H9 (cell line): ENCODE results near the gene WNT4. TPM values are rescaled to one million over a fixed set of nuclear protein-coding genes. Genes with fewer than 3 reads are reported as not detected.

ENCODE experiments used
- DNase-seq: peaks from one replicate; pipeline ENCODE4 v3.0.0-alpha.2; 2017
- H2AFZ ChIP-seq: one replicate; pipeline ENCODE4 v1.6.1; 2013; ENCODE audit warnings: mild to moderate bottlenecking, low read length, control low read depth, moderate library complexity
- H2AK5ac ChIP-seq: 2 replicates; pipeline ENCODE4 v1.6.1; 2013; ENCODE audit warnings: low read length, control low read depth, mixed read lengths; ENCODE audit not compliant: insufficient read length
- H2BK120ac ChIP-seq: one replicate; pipeline ENCODE4 v1.6.1; 2013; ENCODE audit warnings: low read depth, mild to moderate bottlenecking, low read length, control low read depth, inconsistent platforms; ENCODE audit not compliant: poor library complexity, severe bottlenecking
- H2BK12ac ChIP-seq: 2 replicates; pipeline ENCODE4 v1.6.1; 2013; ENCODE audit warnings: low read length, control low read depth, mixed read lengths, low read depth; ENCODE audit not compliant: insufficient read length
- H2BK15ac ChIP-seq: 2 replicates; pipeline ENCODE4 v1.6.1; 2013; ENCODE audit warnings: low read depth, low read length, control low read depth
- H2BK20ac ChIP-seq: one replicate; pipeline ENCODE4 v1.6.1; 2013; ENCODE audit warnings: low read depth, mild to moderate bottlenecking, low read length, control low read depth, inconsistent platforms; ENCODE audit not compliant: poor library complexity, severe bottlenecking
- H2BK5ac ChIP-seq: 2 replicates; pipeline ENCODE4 v1.6.1; 2013; ENCODE audit warnings: low read length, control low read depth, mixed read lengths; ENCODE audit not compliant: insufficient read length
- H3K14ac ChIP-seq: 2 replicates; pipeline ENCODE4 v1.6.1; 2013; ENCODE audit warnings: low read length, control low read depth; ENCODE audit not compliant: insufficient read depth
- H3K18ac ChIP-seq: 2 replicates; pipeline ENCODE4 v1.6.1; 2013; ENCODE audit warnings: low read depth, mild to moderate bottlenecking, mixed read lengths, low read length, control low read depth; ENCODE audit not compliant: insufficient read length
- H3K23ac ChIP-seq: 2 replicates; pipeline ENCODE4 v1.6.1; 2013; ENCODE audit warnings: low read length, control low read depth, mixed read lengths, low read depth; ENCODE audit not compliant: insufficient read length
- H3K23me2 ChIP-seq: 2 replicates; pipeline ENCODE4 v1.6.1; 2013; ENCODE audit warnings: low read depth, mild to moderate bottlenecking, mixed read lengths, low read length, control low read depth; ENCODE audit not compliant: insufficient read length, poor library complexity, severe bottlenecking
- H3K27ac ChIP-seq: 2 replicates; pipeline ENCODE4 v1.5.1; 2013; ENCODE audit warnings: low read length, control low read depth, mixed read lengths, low read depth; ENCODE audit not compliant: insufficient read length
- H3K27me3 ChIP-seq: 2 replicates; pipeline ENCODE4 v1.6.1; 2013; ENCODE audit warnings: low read length, control low read depth, inconsistent platforms; ENCODE audit not compliant: insufficient read depth
- H3K4ac ChIP-seq: 2 replicates; pipeline ENCODE4 v1.6.1; 2013; ENCODE audit warnings: low read depth, mild to moderate bottlenecking, control low read depth, inconsistent platforms, low read length, moderate library complexity
- H3K4me1 ChIP-seq: 2 replicates; pipeline ENCODE4 v1.6.1; 2013; ENCODE audit warnings: low read length, control low read depth, inconsistent platforms; ENCODE audit not compliant: insufficient read depth
- H3K4me2 ChIP-seq: 2 replicates; pipeline ENCODE4 v1.6.1; 2013; ENCODE audit warnings: low read length, control low read depth, mixed read lengths; ENCODE audit not compliant: insufficient read length, insufficient read depth
- H3K56ac ChIP-seq: 2 replicates; pipeline ENCODE4 v1.6.1; 2013; ENCODE audit warnings: low read depth, mild to moderate bottlenecking, mixed read lengths, low read length, control low read depth; ENCODE audit not compliant: insufficient read length
- H3K79me1 ChIP-seq: 2 replicates; pipeline ENCODE4 v1.6.1; 2013; ENCODE audit warnings: low read depth, mild to moderate bottlenecking, moderate library complexity, low read length, control low read depth, inconsistent platforms; ENCODE audit not compliant: insufficient read depth, poor library complexity, severe bottlenecking
- H3K79me2 ChIP-seq: 2 replicates; pipeline ENCODE4 v1.6.1; 2013; ENCODE audit warnings: low read length, control low read depth, inconsistent platforms; ENCODE audit not compliant: insufficient read depth
- H3K9ac ChIP-seq: 2 replicates; pipeline ENCODE4 v1.6.1; 2013; ENCODE audit warnings: low read length, control low read depth, mixed read lengths; ENCODE audit not compliant: insufficient read length; ENCODE audit errors: extremely low read depth
- H3K9me3 ChIP-seq: one replicate; pipeline ENCODE4 v1.6.1; 2013; ENCODE audit warnings: low read depth, low read length, inconsistent platforms; ENCODE audit not compliant: control insufficient read depth
- H3T11ph ChIP-seq: one replicate; pipeline ENCODE4 v1.6.1; 2013; ENCODE audit warnings: mild to moderate bottlenecking, low read length, control low read depth, inconsistent platforms
- H4K20me1 ChIP-seq: one replicate; pipeline ENCODE4 v1.6.1; 2013; ENCODE audit not compliant: control insufficient read depth, insufficient read length, insufficient read depth
- H4K5ac ChIP-seq: 2 replicates; pipeline ENCODE4 v1.6.1; 2013; ENCODE audit warnings: low read depth, mild to moderate bottlenecking, mixed read lengths, low read length, control low read depth; ENCODE audit not compliant: insufficient read length
- H4K8ac ChIP-seq: replicated peaks from 2 replicates; pipeline ENCODE4 v1.6.1; 2013; ENCODE audit warnings: low read length, control low read depth, mixed read lengths, low read depth; ENCODE audit not compliant: insufficient read length
- H4K91ac ChIP-seq: 2 replicates; pipeline ENCODE4 v1.6.1; 2013; ENCODE audit warnings: low read depth, mild to moderate bottlenecking, moderate library complexity, mixed read lengths, low read length, control low read depth; ENCODE audit not compliant: insufficient read length
- H3K27ac Mint-ChIP-seq, 3 experiments: 2 replicates in 2 of 3; 3 replicates in 1 of 3; pipeline ENCODE4 v1.8.0; 2020 to 2021; ENCODE audit warnings: mixed read lengths in 3 of 3, mild to moderate bottlenecking in 1 of 3, moderate library complexity in 1 of 3
- H3K27me3 Mint-ChIP-seq: 2 replicates; pipeline ENCODE4 v1.8.0; 2021; ENCODE audit warnings: low read depth, mild to moderate bottlenecking, moderate library complexity, mixed read lengths
- H3K36me3 Mint-ChIP-seq, 3 experiments: 2 replicates in 2 of 3; 3 replicates in 1 of 3; pipeline ENCODE4 v1.8.0; 2020 to 2021; ENCODE audit warnings: low read depth in 3 of 3, mixed read lengths in 3 of 3; ENCODE audit not compliant: insufficient read depth in 1 of 3
- H3K4me1 Mint-ChIP-seq, 2 experiments: 2 replicates each; pipeline ENCODE4 v1.8.0; 2020; ENCODE audit warnings: mixed read lengths in 2 of 2
- H3K4me3 Mint-ChIP-seq, 2 experiments: 2 replicates in 1 of 2; 3 replicates in 1 of 2; pipeline ENCODE4 v1.8.0; 2020 to 2021; ENCODE audit warnings: mild to moderate bottlenecking in 2 of 2, mixed read lengths in 2 of 2, moderate library complexity in 1 of 2
- H3K9me3 Mint-ChIP-seq, 2 experiments: 2 replicates in 1 of 2; 3 replicates in 1 of 2; pipeline ENCODE4 v1.8.0; 2020; ENCODE audit warnings: mild to moderate bottlenecking in 2 of 2, mixed read lengths in 2 of 2, moderate library complexity in 1 of 2
- CTCF ChIP-seq: fragments of 200-600 bp; sonication (generic); conservative IDR thresholded peaks from 3 replicates; pipeline ENCODE4 v1.8.0; 2021; ENCODE audit warnings: antibody characterized with exemption, mild to moderate bottlenecking
- WGBS: extraction: QIAGEN DNeasy Blood & Tissue Kit; methylation state at CpG from one replicate; pipeline ENCODE4 v1.1.7; 2013; ENCODE audit warnings: missing lambda C conversion rate, low lambda C conversion rate, mixed read lengths; ENCODE audit not compliant: insufficient read length; ENCODE audit errors: extremely low coverage; 5-methylcytosine and 5-hydroxymethylcytosine counted together
- total RNA-seq: library from RNA; stranded (reverse); gene quantifications from 2 replicates; pipeline ENCODE4 v1.2.1, GENCODE V29; 2021

Gene WNT4
- total RNA-seq, 1 experiment from 2014 or later, result 1.4 TPM

- Histone ChIP-seq H3K4me1 (no peaks in the 10 kb centered on the region), H3K23me2 (no peaks in the 10 kb centered on the region), H3K56ac (no peak overlapping the region), H3T11ph (no peak overlapping the region), H3K18ac (no peak overlapping the region), H3K9me3 (no peaks in the 10 kb centered on the region), H3K27ac (no peak overlapping the region), H4K8ac (no peak overlapping the region), H2BK15ac (no peak overlapping the region), H2AK5ac (no peak overlapping the region), H2BK12ac (no peak overlapping the region), H4K5ac (no peak overlapping the region), H3K79me1 (no peaks in the 10 kb centered on the region), H3K23ac (no peak overlapping the region), H3K27me3 (no peaks in the 10 kb centered on the region), H3K4ac (no peak overlapping the region), H3K4me2 (no peak overlapping the region), H2BK20ac (no peak overlapping the region), H4K91ac (no peak overlapping the region), H3K79me2 (no peaks in the 10 kb centered on the region), H3K9ac (no peak overlapping the region), H2AFZ (no peak overlapping the region), H3K14ac (no peak overlapping the region), H2BK5ac (no peak overlapping the region), H4K20me1 (no peaks in the 10 kb centered on the region), H2BK120ac (no peak overlapping the region)
- H3K27ac Mint-ChIP-seq, result no peak overlapping the region
- no peaks in the 10 kb centered on the region for H3K36me3 Mint-ChIP-seq
- H3K4me3 Mint-ChIP-seq, result no peak overlapping the region
- H3K9me3 Mint-ChIP-seq, result no peaks in the 10 kb centered on the region
- H3K4me1 Mint-ChIP-seq, result peaks cover 0 to 9% of the 10 kb centered on the region in 2 experiments; a peak in 2 of 4 replicates
- DNase-seq, result no peak
- peaks cover 13% of the 10 kb centered on the region for H3K27me3 Mint-ChIP-seq
- WGBS, result no CpG with 5 or more reads among the region's 6 CpGs
- no peak for TF ChIP-seq CTCF
These were observed 8.0 kb upstream of the WNT4 start for GRCh38 chr1:22150923-22151322.
